ENCODE data around the gene MIPEP. TPM values are rescaled to one million over a fixed set of nuclear protein-coding genes. Genes with fewer than 3 reads are reported as not detected.

Gene MIPEP
- total RNA-seq, 1 experiment from 2014 or later, result 25.4 TPM

DNA sequence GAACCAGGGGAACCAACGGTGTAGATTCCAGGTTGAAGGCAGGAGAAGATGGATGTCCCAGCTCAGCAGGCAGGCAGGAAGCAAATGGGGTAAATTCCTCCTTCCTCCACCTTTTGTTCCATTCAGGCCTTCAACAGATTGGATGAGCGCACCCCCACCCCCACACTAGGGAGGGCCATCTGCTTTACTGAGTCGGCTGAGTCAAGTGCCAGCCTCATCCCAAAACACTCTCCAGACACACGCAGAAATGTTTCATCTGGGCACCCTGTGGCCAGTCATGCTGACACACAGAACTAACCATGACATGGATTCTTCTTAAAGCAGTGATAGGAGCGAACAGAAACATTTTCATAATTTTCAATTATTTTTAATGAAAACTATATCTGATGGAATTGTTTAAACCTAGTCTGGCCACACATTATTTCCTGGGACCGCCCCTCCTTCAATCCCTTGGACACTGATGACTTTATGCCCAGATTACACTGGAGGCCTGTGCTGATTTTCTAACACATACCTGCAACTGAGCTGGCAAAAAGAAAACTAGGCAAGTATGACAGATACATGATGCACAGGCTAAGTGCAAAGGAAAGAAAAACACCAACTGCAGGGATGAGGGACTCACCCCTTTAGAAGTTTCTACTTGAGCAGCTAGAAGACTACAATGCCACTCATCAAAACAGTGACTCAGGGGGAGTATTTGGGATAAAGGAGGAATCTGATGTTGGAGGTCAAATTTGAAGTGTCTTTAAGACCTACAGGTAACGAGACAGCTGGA, 164.8 kb downstream of the MIPEP start:
- BruUV-seq (replicated peaks), result no TSS peak
- H3K4me1 ChIP-seq (ENCODE audit: insufficient read depth, low read length, poor library complexity, severe bottlenecking), result no peaks in the 10 kb centered on the region
- H3K36me3 ChIP-seq (ENCODE audit: insufficient read depth, low read length, poor library complexity, severe bottlenecking), result no peaks in the 10 kb centered on the region

DNA sequence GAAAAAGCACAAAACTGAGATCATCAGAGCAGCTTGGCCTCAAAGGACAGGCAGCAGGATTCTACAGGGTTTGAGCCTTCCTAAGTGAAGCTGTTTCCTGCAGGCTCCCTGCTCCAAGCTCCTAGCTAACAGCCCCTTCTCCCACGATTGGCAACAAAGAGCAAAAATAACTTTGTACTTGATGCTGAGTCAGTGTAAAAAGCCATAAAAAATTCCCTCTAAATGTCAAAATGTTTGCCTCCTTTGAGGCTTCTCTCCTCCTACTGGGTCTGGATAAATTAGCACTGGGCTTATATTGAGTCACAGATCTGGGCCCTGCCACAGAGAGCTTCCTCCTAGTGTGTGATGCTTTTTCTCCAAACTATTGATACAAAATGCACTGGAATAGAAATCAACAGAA, 165.7 kb downstream of the MIPEP start:
- ChIA-PET CTCF (no interaction called here), POLR2A (ENCODE audit: low non-redundant PET) (no interaction called here)
- Histone ChIP-seq H3K9me3 (ENCODE audit: low read depth, low read length, poor library complexity, severe bottlenecking) (no peaks in the 10 kb centered on the region), H3K4me1 (ENCODE audit: insufficient read depth, low read length, poor library complexity, severe bottlenecking) (no peaks in the 10 kb centered on the region), H3K27ac (ENCODE audit: low read depth, low read length, poor library complexity, severe bottlenecking) (no peak overlapping the region), H3K4me3 (ENCODE audit: low read depth, low read length, poor library complexity, severe bottlenecking) (no peak overlapping the region), H3K36me3 (ENCODE audit: insufficient read depth, low read length, poor library complexity, severe bottlenecking) (no peaks in the 10 kb centered on the region), H3K27me3 (replicated peaks; ENCODE audit: insufficient read depth, low read depth, low read length, poor library complexity) (no peaks in the 10 kb centered on the region)
- DNase-seq (ENCODE audit: low spot score), result no peak
- intact Hi-C loops (cut with micrococcal nuclease; ENCODE audit: unreplicated experiment), result no loop called here
- BruUV-seq (replicated peaks), result no TSS peak
- no peak for TF ChIP-seq EZH2 (IDR thresholded peaks at IDR 0.05; ENCODE audit: borderline replicate concordance, low read depth, low read length, poor library complexity, severe bottlenecking)
- TF ChIP-seq, protein P1, sequence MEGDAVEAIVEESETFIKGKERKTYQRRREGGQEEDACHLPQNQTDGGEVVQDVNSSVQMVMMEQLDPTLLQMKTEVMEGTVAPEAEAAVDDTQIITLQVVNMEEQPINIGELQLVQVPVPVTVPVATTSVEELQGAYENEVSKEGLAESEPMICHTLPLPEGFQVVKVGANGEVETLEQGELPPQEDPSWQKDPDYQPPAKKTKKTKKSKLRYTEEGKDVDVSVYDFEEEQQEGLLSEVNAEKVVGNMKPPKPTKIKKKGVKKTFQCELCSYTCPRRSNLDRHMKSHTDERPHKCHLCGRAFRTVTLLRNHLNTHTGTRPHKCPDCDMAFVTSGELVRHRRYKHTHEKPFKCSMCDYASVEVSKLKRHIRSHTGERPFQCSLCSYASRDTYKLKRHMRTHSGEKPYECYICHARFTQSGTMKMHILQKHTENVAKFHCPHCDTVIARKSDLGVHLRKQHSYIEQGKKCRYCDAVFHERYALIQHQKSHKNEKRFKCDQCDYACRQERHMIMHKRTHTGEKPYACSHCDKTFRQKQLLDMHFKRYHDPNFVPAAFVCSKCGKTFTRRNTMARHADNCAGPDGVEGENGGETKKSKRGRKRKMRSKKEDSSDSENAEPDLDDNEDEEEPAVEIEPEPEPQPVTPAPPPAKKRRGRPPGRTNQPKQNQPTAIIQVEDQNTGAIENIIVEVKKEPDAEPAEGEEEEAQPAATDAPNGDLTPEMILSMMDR (conservative IDR thresholded peaks at IDR 0.05; ENCODE audit: low read depth, low read length), result no peak

More for the DNA sequence above, 164.8 kb downstream of the MIPEP start:
- ChIA-PET CTCF (no interaction called here), POLR2A (ENCODE audit: low non-redundant PET) (no interaction called here)
- Histone ChIP-seq H3K9me3 (ENCODE audit: low read depth, low read length, poor library complexity, severe bottlenecking) (no peaks in the 10 kb centered on the region), H3K27me3 (replicated peaks; ENCODE audit: insufficient read depth, low read depth, low read length, poor library complexity) (no peaks in the 10 kb centered on the region), H3K27ac (ENCODE audit: low read depth, low read length, poor library complexity, severe bottlenecking) (no peak overlapping the region), H3K4me3 (ENCODE audit: low read depth, low read length, poor library complexity, severe bottlenecking) (no peak overlapping the region)
- intact Hi-C loops (cut with micrococcal nuclease; ENCODE audit: unreplicated experiment), result no loop called here
- no peak for TF ChIP-seq EZH2 (IDR thresholded peaks at IDR 0.05; ENCODE audit: borderline replicate concordance, low read depth, low read length, poor library complexity, severe bottlenecking)
- TF ChIP-seq, protein P1 (conservative IDR thresholded peaks at IDR 0.05; ENCODE audit: low read depth, low read length), result no peak
- no peak for DNase-seq (ENCODE audit: low spot score)

DNA sequence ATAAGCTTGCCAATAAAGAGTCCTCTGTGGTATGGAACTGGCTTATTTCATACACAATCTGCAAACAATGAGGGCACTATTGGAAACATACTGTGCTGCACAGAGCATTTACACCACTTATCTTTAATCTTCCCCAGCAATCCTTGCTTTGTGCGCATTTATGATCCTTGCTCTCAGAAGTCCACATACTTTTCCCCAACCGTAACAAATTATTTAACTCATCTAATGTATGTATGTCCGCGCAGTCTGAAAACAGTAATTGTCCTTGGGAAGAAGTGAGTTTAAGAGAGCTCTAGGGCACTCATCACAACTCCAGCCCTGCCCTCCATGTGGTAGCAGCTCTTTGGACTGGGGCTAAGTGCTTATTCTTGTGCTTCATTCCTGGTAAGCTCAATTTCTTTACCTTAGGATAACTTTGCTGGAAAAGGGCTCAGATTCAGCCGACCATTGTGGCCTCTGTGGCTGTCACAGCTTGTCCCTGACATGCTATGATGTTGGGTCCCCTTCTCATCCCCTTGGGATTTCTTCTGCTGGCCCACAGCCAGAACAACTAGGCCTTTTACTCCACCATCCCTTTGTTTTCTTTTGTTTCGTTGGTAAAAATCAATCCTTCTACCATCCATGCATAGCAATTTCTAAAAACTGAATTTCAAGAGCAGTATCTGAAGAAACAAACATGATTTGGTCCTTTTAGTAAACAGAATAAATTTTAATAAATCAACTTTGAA, 166.3 kb downstream of the MIPEP start:
- no peaks in the 10 kb centered on the region for H3K9me3 ChIP-seq (ENCODE audit: low read depth, low read length, poor library complexity, severe bottlenecking)
- no peak for DNase-seq (ENCODE audit: low spot score)
- H3K36me3 ChIP-seq (ENCODE audit: insufficient read depth, low read length, poor library complexity, severe bottlenecking), result no peaks in the 10 kb centered on the region
- ChIA-PET POLR2A (ENCODE audit: low non-redundant PET) (interaction anchor here (0.6 kb wide), 1 partner anchor 10 kb away, joined by 3 read pairs; no protein-coding TSS in a partner anchor), CTCF (interaction anchor here (0.7 kb wide), 1 partner anchor 15 kb away, joined by 4 read pairs; no protein-coding TSS in a partner anchor)
- intact Hi-C loops (cut with micrococcal nuclease; ENCODE audit: unreplicated experiment), result no loop called here
- H3K27ac ChIP-seq (ENCODE audit: low read depth, low read length, poor library complexity, severe bottlenecking), result no peak overlapping the region
- no peaks in the 10 kb centered on the region for H3K27me3 ChIP-seq (replicated peaks; ENCODE audit: insufficient read depth, low read depth, low read length, poor library complexity)
- no peak for TF ChIP-seq EZH2 (IDR thresholded peaks at IDR 0.05; ENCODE audit: borderline replicate concordance, low read depth, low read length, poor library complexity, severe bottlenecking)
- TF ChIP-seq, protein P1 (conservative IDR thresholded peaks at IDR 0.05; ENCODE audit: low read depth, low read length), result no peak
- no peak overlapping the region for H3K4me3 ChIP-seq (ENCODE audit: low read depth, low read length, poor library complexity, severe bottlenecking)
- no peaks in the 10 kb centered on the region for H3K4me1 ChIP-seq (ENCODE audit: insufficient read depth, low read length, poor library complexity, severe bottlenecking)
- BruUV-seq (replicated peaks), result no TSS peak
